Heart left ventricle (tissue), 13 donors: ENCODE measurements around the gene SGCA.

Source experiments
- CTCF ChIP-seq, 12 donors: fragments of 200-600 bp; sonication (generic) in 4 of 12; IDR thresholded peaks; one replicate each; pipeline versions ENCODE4 v1.5.0 to v1.8.0; 2018 to 2022; ENCODE audit warnings: antibody characterized with exemption in 12 of 12, mild to moderate bottlenecking in 5 of 12
- POLR2A ChIP-seq, 2 donors: fragments of 450-650 bp; IDR thresholded peaks; one replicate each; pipeline ENCODE4 v1.6.1; 2017; ENCODE audit warnings: antibody characterized with exemption in 2 of 2, mild to moderate bottlenecking in 2 of 2, moderate library complexity in 2 of 2
- donor health status: ischemic (EF 13 %, LVEDD 7.1; RV severe dilation, severe dysfunction).
- donor health status: DM: no; HTN: yes; CAD: no.
- donor health status: DM: no; HTN: no; CAD: no.
- donor health status: ischemic (EF 25% LVEDD 6.9; RV normal size, moderate dysfunction).
- donor health status: ischemic (EF 25% LVEDD 5.7; RV mildly dilated, moderate dysfunction).
- donor health status: ischemic (EF 35%, LVEDD 5.7; RV mildly dilated, moderate dysfunction).
- donor health status: nonischemic (EF 11% LVEDD 7.7; RV severe dilation, severe dysfunction).
- donor health status: DM: yes; HTN: yes; CAD: no.
- donor health status: PGD.
- donor health status: ischemic (EF 29% LVEDD 5.4; RV normal size, mild dysfunction).
- donor health status: nonischemic (EF 23%, LVEDD 6.1; RV moderate dilation, normal function).

DNA sequence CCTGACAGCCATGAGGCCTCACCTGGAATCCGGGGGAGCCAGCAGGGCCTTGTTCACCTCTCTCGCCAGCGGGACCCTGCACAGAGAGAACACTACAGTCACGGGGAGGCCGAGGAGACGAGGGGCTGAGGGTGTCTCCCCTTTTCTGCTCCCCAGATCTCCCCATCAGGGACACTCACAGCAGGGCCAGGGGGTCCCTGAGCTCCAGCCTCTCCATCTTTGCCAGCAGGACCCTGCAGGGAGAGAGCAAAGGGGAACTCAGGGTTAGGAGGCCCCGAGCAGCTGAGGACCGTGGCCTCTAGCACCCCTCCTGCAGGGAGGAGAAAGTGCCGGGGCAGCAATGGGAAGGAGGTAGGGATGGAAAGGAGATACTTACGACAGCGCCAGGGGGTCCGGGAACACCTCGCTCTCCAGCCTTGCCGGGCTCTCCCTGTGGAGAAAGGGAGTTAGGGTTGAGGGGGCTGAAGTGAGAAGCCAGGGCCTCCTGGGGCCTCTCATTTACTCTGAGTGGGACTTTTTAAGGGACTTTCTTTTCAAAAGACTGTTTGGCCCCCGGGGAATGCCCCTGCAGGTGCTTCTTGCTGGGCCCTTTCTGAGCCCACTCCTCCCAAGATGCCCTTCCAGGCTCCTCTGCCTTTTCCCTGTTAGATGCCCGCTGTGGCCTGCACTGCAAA lies 26.9 kb downstream of the SGCA start:
- no peak for TF ChIP-seq POLR2A (IDR thresholded peaks at IDR 0.05)
- TF ChIP-seq CTCF (IDR thresholded peaks at IDR 0.05) = no peak
